ENCODE measurements around the gene HAP1. TPM values are rescaled to one million over a fixed set of nuclear protein-coding genes. Genes with fewer than 3 reads are reported as not detected.

HAP1 gene
- polyA plus RNA-seq, 2 of the 4 experiments (the other 2 are of a cell fraction) = 1.6 to 2.2 TPM

DNA sequence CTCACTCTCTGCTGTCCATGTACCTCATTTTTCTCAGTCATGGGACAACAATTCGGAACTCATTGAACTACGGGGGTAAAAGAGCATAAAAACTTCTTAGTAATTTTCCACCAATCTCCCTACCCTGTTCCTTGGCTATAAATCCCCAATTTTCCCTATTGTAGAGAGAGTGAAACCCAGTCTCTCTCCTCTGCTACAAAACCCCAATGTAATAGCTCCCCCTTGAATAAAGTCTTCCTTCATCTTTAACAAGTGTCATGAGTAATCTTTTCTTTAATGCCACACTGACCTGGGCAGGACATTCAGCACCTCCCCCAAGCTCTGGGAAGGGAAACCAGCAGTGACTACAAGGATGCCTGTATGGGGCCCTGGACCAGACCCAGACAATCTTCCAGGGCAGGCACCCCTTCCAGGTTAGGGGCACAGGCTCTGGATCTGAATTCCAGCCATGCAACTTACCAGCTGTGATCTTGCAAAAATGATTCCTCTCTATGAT lies 56.0 kb downstream of the HAP1 start (continued):
- no peak for TF ChIP-seq JUNB (IDR thresholded peaks at IDR 0.05)
- no peak for TF ChIP-seq MAZ (IDR thresholded peaks at IDR 0.05; ENCODE audit: borderline replicate concordance, low read depth, low read length)
- TF ChIP-seq, protein P1, sequence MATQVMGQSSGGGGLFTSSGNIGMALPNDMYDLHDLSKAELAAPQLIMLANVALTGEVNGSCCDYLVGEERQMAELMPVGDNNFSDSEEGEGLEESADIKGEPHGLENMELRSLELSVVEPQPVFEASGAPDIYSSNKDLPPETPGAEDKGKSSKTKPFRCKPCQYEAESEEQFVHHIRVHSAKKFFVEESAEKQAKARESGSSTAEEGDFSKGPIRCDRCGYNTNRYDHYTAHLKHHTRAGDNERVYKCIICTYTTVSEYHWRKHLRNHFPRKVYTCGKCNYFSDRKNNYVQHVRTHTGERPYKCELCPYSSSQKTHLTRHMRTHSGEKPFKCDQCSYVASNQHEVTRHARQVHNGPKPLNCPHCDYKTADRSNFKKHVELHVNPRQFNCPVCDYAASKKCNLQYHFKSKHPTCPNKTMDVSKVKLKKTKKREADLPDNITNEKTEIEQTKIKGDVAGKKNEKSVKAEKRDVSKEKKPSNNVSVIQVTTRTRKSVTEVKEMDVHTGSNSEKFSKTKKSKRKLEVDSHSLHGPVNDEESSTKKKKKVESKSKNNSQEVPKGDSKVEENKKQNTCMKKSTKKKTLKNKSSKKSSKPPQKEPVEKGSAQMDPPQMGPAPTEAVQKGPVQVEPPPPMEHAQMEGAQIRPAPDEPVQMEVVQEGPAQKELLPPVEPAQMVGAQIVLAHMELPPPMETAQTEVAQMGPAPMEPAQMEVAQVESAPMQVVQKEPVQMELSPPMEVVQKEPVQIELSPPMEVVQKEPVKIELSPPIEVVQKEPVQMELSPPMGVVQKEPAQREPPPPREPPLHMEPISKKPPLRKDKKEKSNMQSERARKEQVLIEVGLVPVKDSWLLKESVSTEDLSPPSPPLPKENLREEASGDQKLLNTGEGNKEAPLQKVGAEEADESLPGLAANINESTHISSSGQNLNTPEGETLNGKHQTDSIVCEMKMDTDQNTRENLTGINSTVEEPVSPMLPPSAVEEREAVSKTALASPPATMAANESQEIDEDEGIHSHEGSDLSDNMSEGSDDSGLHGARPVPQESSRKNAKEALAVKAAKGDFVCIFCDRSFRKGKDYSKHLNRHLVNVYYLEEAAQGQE (IDR thresholded peaks at IDR 0.05) = no peak
- TF ChIP-seq HOXB5 (CRISPR knock-in tag; IDR thresholded peaks at IDR 0.05) = peak; percentile 86
- TF ChIP-seq SREBF2 (IDR thresholded peaks at IDR 0.05) = no peak
- TF ChIP-seq, protein P2, sequence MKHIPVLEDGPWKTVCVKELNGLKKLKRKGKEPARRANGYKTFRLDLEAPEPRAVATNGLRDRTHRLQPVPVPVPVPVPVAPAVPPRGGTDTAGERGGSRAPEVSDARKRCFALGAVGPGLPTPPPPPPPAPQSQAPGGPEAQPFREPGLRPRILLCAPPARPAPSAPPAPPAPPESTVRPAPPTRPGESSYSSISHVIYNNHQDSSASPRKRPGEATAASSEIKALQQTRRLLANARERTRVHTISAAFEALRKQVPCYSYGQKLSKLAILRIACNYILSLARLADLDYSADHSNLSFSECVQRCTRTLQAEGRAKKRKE (CRISPR knock-in tag; IDR thresholded peaks at IDR 0.05; ENCODE audit: low read depth) = 0 out of 2 replicates have a peak, but pooled peaks have one; percentile 18
- TF ChIP-seq EHF (CRISPR knock-in tag; IDR thresholded peaks at IDR 0.05) = peak; percentile 78
- TF ChIP-seq ELK1 (IDR thresholded peaks at IDR 0.05; ENCODE audit: low read depth, low read length) = no peak
- TF ChIP-seq CBX2 (IDR thresholded peaks at IDR 0.05; ENCODE audit: borderline replicate concordance, low read depth) = no peak
- peak; percentile 64; the same call in 1 of the 3 replicates for TF ChIP-seq BCL3 (IDR thresholded peaks at IDR 0.05)
- TF ChIP-seq, protein P3, sequence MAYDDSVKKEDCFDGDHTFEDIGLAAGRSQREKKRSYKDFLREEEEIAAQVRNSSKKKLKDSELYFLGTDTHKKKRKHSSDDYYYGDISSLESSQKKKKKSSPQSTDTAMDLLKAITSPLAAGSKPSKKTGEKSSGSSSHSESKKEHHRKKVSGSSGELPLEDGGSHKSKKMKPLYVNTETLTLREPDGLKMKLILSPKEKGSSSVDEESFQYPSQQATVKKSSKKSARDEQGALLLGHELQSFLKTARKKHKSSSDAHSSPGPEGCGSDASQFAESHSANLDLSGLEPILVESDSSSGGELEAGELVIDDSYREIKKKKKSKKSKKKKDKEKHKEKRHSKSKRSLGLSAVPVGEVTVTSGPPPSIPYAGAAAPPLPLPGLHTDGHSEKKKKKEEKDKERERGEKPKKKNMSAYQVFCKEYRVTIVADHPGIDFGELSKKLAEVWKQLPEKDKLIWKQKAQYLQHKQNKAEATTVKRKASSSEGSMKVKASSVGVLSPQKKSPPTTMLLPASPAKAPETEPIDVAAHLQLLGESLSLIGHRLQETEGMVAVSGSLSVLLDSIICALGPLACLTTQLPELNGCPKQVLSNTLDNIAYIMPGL (CRISPR knock-in tag; IDR thresholded peaks at IDR 0.05; ENCODE audit: borderline replicate concordance) = peak; percentile 86; the same call in 1 of the 2 replicates
- TF ChIP-seq ZFP36 (IDR thresholded peaks at IDR 0.05; ENCODE audit: borderline replicate concordance, partially characterized antibody) = no peak
- TF ChIP-seq HOXA7 (CRISPR knock-in tag; IDR thresholded peaks at IDR 0.05) = peak; percentile 99

DNA sequence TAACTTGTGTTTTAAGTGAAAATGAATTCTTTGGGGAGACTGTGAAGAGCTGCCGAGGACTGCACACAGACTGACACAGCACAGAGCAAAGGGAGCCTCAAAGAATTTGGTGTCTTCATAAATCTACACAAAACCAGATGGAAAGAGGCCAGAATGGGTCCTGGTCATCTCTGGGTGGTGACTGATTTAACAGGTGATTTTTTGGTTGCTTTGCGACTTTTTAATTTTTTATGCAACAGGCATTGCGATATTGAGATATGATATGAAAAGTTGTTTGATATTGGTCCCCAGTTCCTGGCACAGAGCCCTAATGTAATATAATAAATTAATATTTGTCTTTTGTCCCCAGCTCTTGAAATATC lies 58.4 kb downstream of the HAP1 start:
- no peaks in the 10 kb centered on the region for H3K9me3 ChIP-seq
- H3K4me2 ChIP-seq = peak overlapping the region; percentile 74
- H3K4me3 ChIP-seq = 0 out of 3 replicates have a peak overlapping the region, but pooled peaks have one; percentile 5
- 3% methylated on average over 3 of the region's 3 CpGs for WGBS (ENCODE audit: missing lambda C conversion rate)
- CTCF ChIA-PET = interaction anchor here (0.9 to 18.1 kb wide), 5 partner anchors 9 to 30 kb away, joined by 3 to 329 read pairs (median 4); partner anchors contain the start of gene EIF1
- DNase-seq (ENCODE audit: low read depth in 1 of 2, low spot score in 1 of 2) (no peak), FAIRE-seq (no peak), ATAC-seq (peak; percentile 27 to 30; a peak in 4 of 6 replicates)
- H3K27ac ChIP-seq = peak overlapping the region; percentile 67 to 83
- peaks cover 48% of the 10 kb centered on the region for H3K4me1 ChIP-seq
- POLR2A ChIA-PET = interaction anchor here (0.7 to 6.4 kb wide), 2 partner anchors 14 to 712 kb away, joined by 5 to 258 read pairs; partner anchors contain the start of gene EIF1
- no peak for TF ChIP-seq ZSCAN20 (CRISPR knock-in tag; IDR thresholded peaks at IDR 0.05)
- no peak for TF ChIP-seq EHMT2 (IDR thresholded peaks at IDR 0.05; ENCODE audit: low read depth)
- no peak for TF ChIP-seq ZNF302 (CRISPR knock-in tag; IDR thresholded peaks at IDR 0.05)
